ENCODE data around the gene CYTL1.

DNA sequence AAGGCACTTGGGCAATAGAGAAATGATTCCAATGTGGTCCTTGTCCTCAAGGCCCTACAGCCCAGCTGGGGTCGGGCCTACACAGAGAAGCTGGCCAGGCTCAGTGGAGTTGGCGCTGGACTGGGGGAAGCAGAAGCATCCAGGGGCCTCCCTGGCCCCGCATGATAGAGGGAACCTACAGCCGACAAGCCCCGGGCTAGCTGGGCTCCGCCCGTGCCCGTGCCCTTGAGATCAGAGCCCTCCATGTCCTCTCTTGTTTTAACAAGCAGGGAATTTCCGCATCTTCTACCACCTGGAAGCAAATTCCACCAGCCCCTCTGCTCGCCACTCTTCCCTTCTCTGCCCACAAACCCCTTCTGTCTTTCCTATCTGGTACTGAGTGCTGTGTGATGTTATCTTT is 31.6 kb downstream of the CYTL1 start:
- TF ChIP-seq POLR2A (IDR thresholded peaks at IDR 0.05) = no peak
- TF ChIP-seq, protein P1, sequence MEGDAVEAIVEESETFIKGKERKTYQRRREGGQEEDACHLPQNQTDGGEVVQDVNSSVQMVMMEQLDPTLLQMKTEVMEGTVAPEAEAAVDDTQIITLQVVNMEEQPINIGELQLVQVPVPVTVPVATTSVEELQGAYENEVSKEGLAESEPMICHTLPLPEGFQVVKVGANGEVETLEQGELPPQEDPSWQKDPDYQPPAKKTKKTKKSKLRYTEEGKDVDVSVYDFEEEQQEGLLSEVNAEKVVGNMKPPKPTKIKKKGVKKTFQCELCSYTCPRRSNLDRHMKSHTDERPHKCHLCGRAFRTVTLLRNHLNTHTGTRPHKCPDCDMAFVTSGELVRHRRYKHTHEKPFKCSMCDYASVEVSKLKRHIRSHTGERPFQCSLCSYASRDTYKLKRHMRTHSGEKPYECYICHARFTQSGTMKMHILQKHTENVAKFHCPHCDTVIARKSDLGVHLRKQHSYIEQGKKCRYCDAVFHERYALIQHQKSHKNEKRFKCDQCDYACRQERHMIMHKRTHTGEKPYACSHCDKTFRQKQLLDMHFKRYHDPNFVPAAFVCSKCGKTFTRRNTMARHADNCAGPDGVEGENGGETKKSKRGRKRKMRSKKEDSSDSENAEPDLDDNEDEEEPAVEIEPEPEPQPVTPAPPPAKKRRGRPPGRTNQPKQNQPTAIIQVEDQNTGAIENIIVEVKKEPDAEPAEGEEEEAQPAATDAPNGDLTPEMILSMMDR (IDR thresholded peaks at IDR 0.05) = no peak

Data from body of pancreas (tissue), 4 donors.